Activated T-helper 1 cell treated with anti-CD3 and anti-CD28 coated beads, Interleukin-2, amount 50 U/mL, for 16 hours (primary cell): ENCODE data around the gene ANGPTL8.

Experiments used
- DNase-seq, 2 donors: peaks; one replicate each; pipeline ENCODE4 v3.0.0-alpha.2; 2020; ENCODE audit warnings: low read depth in 1 of 2, low spot score in 1 of 2

The ANGPTL8 gene, protein sequence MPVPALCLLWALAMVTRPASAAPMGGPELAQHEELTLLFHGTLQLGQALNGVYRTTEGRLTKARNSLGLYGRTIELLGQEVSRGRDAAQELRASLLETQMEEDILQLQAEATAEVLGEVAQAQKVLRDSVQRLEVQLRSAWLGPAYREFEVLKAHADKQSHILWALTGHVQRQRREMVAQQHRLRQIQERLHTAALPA

DNA sequence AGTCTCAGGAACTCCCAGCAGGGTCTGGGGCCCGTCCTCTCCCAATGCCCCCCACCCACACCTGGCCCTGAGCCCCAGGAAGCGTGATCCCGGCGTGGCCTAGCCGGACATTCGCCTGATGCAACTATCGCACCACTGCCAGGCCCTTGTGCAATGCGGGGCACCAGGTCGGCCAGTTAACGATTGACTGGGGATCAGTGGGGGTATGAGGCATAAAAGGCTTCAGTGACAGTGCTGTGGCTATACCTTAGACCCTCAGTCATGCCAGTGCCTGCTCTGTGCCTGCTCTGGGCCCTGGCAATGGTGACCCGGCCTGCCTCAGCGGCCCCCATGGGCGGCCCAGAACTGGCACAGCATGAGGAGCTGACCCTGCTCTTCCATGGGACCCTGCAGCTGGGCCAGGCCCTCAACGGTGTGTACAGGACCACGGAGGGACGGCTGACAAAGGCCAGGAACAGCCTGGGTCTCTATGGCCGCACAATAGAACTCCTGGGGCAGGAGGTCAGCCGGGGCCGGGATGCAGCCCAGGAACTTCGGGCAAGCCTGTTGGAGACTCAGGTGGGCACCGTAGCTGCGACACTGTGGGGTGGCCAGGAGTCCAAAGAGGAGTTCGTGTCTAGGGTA is at the start of gene ANGPTL8:
TSS of gene ANGPTL8 (plus strand) at position 243 of the 624 bp plus-strand sequence. CDS start at position 262, 19 bp downstream.
- DNase-seq: no peak

DNA sequence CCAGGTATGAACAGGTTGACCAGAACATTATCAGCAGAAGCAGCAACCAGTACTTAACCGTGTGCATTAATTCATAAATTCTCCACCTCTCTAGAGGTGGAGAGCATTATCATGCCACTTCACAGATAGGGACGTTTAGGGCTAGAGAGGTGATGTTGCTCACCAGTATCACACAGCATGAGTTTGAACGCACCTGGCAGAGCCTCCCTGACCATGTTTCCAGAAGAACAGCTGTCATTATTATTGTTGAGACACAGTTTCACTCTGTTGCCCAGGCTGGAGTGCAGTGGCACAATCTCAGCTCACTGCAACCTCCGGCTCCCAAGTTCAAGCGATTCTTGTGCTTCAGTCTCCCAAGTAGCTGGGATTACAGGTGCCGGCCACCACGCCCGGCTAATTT is 48.9 kb upstream of the ANGPTL8 start:
- no peak for DNase-seq

DNA sequence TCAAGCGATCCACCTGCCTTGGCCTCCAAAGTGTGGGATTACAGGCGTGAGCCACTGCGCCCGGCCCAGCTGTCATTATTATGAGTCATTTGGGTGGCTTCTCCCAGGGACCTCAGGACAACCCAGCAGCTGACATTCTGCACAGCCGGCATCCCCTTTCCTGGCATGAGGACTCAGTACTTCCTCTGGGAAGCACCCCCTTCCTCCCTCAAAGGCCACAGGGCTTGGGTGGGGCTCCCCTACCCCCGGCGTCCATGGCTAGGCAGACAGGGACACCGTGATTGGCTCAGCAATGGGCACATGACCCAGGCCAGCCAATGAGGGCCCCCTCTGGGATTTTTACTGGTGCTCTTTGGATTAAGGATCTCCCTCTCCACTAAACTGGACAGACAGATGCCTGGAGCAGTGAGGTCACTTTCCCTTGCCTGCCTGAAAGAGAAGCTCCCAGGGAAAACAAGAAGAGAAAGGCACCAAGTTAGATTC is 48.1 kb upstream of the ANGPTL8 start:
- no peak for DNase-seq

GRCh38 chr19:11191934-11192333 is 47.5 kb upstream of the ANGPTL8 start:
- DNase-seq: no peak

DNA sequence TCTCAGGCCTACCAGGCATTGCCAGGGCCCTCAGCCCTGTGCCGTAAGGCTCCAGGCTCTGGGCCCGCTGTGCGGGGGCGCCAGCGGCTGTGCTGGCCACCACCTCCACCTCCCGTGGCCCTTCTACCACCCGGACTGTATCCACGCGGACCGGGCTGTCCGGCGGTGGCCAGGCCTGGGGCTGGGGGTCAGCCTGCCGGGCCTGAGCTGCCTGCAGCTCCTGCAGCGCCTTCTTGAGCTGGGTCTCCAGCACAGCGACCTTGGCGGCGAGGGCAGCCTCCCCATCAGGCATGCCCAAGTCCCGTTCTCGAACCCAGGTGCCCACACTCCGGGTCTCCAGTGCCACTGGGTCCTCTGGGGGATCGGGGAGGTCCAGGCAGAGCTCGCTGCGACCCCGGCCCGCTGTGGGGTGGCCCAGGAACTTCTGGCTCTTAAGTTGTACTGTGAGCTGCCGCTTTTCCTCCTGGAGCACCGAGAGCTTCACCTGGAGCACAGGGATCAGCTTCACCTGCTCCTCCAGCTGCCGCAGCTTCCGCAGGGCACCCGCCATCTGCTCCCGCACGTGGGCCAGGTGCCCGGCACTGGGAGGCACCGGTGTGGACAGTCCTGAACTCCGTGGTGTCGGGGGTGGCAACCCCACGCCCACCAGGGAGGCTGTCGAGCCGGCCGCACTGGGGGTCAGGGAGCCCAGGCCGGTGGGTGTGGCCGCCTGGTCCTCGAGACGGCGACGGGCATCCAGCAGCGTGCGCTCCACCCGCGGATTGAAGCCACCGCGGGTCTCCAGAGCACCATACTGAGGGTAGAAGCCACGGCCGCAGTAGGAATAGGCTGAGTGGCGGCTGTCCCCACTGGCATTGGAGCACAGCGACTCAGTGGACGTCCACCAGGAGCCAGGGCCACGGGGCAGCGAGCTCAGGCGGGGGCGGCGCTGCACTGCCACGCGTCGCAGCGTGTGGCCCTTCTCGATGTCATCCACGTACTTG is 46.2 kb upstream of the ANGPTL8 start:
- DNase-seq: no peak

GRCh38 chr19:11194173-11194572 is 45.2 kb upstream of the ANGPTL8 start:
- no peak for DNase-seq

DNA sequence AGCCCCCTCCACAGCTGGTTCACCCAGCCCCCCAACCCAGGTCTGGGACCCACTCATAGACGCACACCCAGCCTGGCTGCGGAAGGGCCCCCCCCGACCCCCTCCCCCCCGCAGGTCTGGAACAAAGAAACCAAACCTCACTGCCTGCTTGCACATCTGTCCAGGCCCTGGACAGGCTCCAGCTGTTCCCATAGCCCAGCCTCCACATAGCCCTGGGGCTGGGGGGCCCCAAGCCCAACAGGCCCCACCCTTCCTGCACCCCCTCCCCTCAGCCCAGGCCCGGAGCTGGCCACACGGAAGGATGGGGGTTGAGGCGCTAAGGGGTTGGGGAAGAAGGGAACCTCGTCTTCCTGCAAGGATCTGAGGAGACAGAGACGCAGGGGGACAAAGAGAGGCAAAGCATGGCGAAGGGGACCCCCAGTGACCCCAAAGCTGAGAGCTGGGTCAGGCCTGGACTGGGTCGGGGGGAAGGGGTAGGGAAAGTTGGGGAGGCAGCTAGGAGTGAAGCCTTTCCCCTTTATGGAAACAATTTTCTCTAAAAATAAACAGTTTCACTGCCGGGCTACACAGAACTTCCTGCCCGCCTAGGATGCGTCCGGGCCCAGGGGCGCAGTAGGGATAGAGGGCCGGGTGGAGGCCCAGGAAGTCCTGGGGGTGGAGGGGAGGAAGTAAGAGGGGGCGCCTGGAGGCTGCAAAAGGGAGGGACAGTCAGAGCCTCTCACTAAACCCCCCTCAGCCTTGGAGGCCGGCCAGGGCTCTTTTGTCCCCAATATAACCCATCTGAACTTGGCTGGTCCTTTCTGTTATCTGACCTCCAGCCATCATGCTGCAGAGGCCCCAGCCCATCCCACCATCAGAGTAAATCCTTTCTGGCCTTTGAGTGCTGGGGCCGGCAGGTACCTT is 44.5 kb upstream of the ANGPTL8 start:
- DNase-seq: no peak

DNA sequence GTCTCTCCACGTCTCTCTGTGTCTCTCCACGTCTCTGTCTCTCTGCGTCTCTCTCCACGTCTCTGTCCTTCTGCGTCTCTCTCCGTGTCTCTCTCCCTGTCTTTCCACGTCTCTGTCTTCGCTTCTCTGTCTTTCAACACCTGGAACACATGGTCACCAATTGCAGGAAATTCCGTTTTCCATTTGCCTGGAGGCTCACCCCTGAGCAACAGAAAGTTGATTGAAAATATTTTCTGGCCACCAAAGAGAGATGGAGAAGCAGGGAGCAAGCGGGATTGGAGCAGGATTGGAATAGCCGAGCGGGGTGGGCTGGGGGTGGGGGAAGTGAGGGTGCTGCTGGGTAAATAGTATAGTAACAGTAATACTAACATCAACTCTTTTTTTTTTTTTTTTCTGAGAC is 43.7 kb upstream of the ANGPTL8 start:
- no peak for DNase-seq

DNA sequence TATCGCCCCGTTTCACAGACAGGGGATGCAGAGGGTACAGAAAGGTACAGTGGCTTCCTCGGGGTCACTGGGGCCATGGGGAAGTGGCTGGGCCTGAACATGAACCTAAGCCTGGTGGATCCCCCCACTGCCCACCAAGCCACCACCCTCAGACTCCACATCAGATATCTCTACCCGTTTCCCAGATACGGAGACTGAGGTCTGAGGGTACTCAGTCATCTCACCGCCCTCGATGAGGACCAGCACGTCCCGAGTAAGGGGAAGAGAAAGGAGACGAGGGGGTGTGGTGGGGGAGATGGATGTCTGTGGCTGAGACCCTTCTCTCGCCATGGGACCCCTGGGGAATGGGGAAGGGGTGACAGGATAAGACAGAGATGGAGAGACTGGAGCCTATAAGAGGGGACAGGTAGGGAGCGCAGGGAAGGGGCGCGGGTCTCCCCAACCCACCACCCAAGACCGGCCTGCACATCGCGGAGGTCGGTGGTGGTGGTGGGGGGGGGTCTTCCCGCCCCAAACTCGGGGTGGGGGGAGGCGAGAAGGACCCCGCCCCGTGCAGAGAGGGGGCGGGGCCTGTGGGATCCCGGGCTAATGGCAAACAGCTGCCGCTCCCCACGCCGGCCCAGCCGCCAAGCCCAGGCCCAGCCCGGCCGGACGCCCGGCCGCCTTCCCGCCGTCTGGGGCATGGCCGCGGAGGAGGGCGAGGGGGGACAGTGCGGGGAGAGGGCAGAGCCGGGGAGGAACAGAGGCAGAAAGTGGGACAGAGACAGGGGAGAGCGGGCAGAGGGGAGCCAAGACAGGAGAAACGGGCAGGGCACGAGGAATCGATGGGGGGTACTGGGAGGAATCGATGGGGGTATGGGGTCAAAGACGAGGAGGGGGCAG is 42.8 kb upstream of the ANGPTL8 start:
- DNase-seq: no peak

DNA sequence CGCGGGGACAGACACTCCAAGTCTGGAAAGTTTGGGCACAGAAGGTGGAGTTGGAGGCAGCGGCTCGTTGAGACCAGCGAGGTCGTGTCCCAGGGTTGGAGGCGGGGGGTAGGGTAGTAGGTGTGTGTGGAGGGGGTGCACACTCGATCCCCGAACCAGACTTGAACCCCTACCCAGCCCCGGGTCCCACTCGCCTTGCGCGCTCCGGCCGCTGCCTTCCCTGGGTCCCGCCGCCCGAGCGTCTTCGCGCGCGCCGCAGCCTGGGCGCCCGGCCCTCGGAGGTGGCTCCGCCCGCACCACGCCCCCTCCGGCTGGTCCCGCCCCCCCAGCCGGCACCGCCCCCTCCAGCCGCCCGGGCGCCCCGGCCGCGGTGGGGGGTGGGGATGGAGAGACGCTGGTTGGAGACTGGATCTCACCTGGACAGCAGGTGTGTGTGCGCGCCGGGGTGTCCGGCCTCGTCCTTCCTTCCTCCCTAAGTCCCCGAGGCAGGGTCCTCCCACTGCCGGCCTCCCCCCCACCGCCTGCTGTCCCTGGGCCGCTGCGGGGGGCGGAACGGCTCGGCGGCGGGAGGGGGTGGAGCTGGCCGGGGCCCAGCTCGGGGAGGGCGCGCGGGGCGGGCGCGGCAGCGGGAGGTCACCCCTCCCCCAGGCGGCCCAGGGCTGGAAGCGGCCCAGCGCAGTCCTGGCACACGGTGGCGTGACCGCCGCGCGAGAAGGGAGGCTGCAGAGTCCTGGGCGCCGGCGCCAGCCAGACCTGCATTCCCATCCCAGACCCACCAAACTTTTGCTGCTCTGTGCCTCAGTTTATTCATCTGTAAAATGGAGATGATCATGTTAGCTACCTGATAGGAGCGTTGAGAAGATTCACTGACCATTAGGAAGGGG is 41.9 kb upstream of the ANGPTL8 start, which contains the start of gene KANK2:
TSS of gene KANK2 (minus strand) at position 255 of the 884 bp plus-strand sequence. CDS start 3,034 bp downstream, outside the sequence.
- DNase-seq: peak; percentile 49 to 51

GRCh38 chr19:11198175-11198534 is 41.3 kb upstream of the ANGPTL8 start:
- DNase-seq: no peak

DNA sequence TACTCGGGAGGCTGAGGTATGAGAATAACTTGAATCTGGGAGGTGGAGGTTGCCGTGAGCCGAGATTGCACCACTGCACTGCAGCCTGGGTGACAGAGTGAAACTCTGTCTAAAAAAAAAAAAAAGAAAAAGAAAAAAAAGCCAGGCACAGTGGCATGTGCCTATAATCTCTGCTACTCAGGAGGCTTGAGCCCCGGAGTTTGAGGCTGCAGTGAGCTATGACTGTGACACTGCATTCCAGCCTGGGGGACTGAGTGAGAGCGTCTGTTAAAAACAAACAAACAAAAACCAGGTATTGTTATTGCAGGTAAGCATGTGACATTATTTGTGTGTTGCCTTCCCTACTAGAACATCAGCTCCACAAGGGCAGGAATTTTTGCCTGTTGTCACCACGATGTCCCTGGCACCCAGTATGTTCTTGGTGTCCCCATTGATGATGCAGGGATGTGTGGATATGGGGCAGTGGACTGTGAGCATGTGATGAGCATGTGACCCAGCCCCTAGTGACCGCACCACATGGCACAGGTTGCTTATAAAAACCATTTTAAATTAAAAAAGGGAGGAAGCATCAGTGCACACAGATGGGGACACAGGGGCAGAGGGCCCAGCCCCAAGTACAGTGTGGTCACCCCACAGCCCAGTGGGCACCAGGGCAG is 40.5 kb upstream of the ANGPTL8 start:
- no peak for DNase-seq

DNA sequence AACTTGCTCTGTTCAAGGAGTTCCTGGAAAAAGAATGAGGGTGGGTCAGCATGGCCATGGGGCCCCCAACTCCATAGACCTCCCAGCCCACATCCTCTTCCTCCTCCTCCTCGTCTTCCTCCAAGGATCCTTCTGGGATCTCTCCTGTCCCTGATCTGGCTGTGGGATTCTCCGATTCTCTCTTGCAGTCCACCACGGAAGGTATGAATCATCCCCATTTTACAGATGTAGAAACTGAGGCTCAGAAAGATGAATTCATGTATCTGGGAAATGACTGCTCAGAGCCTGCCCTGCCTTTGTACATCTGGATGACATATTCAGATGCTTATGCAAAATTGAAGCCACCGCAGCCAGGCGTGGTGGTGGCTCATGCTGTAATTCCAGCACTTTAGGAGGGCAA is 39.9 kb upstream of the ANGPTL8 start:
- no peak for DNase-seq

GRCh38 chr19:11200015-11200574 is 39.3 kb upstream of the ANGPTL8 start:
- DNase-seq: no peak

- DNase-seq: no peak
Measured at GRCh38 chr19:11200931-11201330, 38.5 kb upstream of the ANGPTL8 start.

- no peak for DNase-seq
Measured at GRCh38 chr19:11201791-11202190, 37.6 kb upstream of the ANGPTL8 start.

- DNase-seq: no peak
Measured at GRCh38 chr19:11202488-11203193, 36.8 kb upstream of the ANGPTL8 start.
